CD14-positive monocyte (primary cell): ENCODE results near the gene C2CD5. TPM values are rescaled to one million over a fixed set of nuclear protein-coding genes. Genes with fewer than 3 reads are reported as not detected.
"Not testable (repeated sequence)": the region's sequence is repeated elsewhere in the genome, so short reads cannot be mapped to it uniquely, and the experiment has no call there.

Experiments used
- DNase-seq, 3 donors: peaks; one replicate each; pipeline ENCODE4 v3.0.0-alpha.2; 2011 to 2022
- H2AFZ ChIP-seq: 2 replicates; pipeline ENCODE4 v1.6.0; 2012; ENCODE audit warnings: mild to moderate bottlenecking, low read depth, low read length, inconsistent platforms; ENCODE audit not compliant: insufficient read depth, poor library complexity, severe bottlenecking
- H3K27ac ChIP-seq, 2 donors: 1 replicate in 1 of 2; 2 replicates in 1 of 2; pipeline ENCODE4 v1.5.1; 2012 to 2013; ENCODE audit warnings: low read length in 2 of 2, control low read depth in 1 of 2, inconsistent platforms in 1 of 2, low read depth in 1 of 2, mild to moderate bottlenecking in 1 of 2
- H3K27me3 ChIP-seq, 2 donors: one replicate each; pipeline versions ENCODE4 v1.6.0 to v1.6.1; 2011 to 2013; ENCODE audit warnings: low read length in 2 of 2; ENCODE audit not compliant: control insufficient read depth in 2 of 2, insufficient read depth in 2 of 2
- H3K36me3 ChIP-seq, 2 donors: replicated peaks in 1 of 2; 1 replicate in 1 of 2; 2 replicates in 1 of 2; pipeline versions ENCODE4 v1.5.1 to v1.6.1; 2012 to 2013; ENCODE audit warnings: low read length in 2 of 2, control low read depth in 1 of 2, inconsistent platforms in 1 of 2, mild to moderate bottlenecking in 1 of 2; ENCODE audit not compliant: insufficient read depth in 2 of 2, control insufficient read depth in 1 of 2
- H3K4me1 ChIP-seq, 2 donors: 1 replicate in 1 of 2; 2 replicates in 1 of 2; pipeline versions ENCODE4 v1.5.1 to v1.6.1; 2012 to 2013; ENCODE audit warnings: low read length in 2 of 2, control low read depth in 1 of 2, inconsistent platforms in 1 of 2, mild to moderate bottlenecking in 1 of 2, moderate library complexity in 1 of 2; ENCODE audit not compliant: insufficient read depth in 2 of 2, control insufficient read depth in 1 of 2
- H3K4me2 ChIP-seq: replicated peaks from 2 replicates; pipeline ENCODE3; 2012; ENCODE audit warnings: low read length, moderate library complexity, mild to moderate bottlenecking; ENCODE audit not compliant: poor library complexity, severe bottlenecking; ENCODE audit errors: extremely low read depth
- H3K4me3 ChIP-seq, 3 experiments: fragments of 200-600 bp in 1 of 3; sonication (generic) in 1 of 3; replicated peaks in 1 of 3; 1 replicate in 2 of 3; 2 replicates in 1 of 3; pipeline ENCODE4 v1.5.1; 2011 to 2013; ENCODE audit warnings: low read length in 3 of 3, mild to moderate bottlenecking in 3 of 3, control low read depth in 2 of 3, low read depth in 2 of 3, inconsistent platforms in 1 of 3, moderate library complexity in 1 of 3
- H3K79me2 ChIP-seq: 2 replicates; pipeline ENCODE4 v1.6.0; 2012; ENCODE audit warnings: mild to moderate bottlenecking, control low read depth, inconsistent platforms, low read length, moderate library complexity; ENCODE audit not compliant: insufficient read depth
- H3K9ac ChIP-seq: 2 replicates; pipeline ENCODE4 v1.6.0; 2017; ENCODE audit warnings: low read length, mild to moderate bottlenecking; ENCODE audit not compliant: insufficient read depth, poor library complexity, severe bottlenecking
- H3K9me3 ChIP-seq, 2 donors: replicated peaks in 1 of 2; 1 replicate in 1 of 2; 2 replicates in 1 of 2; pipeline versions ENCODE4 v1.5.1 to v1.6.1; 2012 to 2013; ENCODE audit warnings: low read length in 2 of 2, control low read depth in 1 of 2; ENCODE audit not compliant: control insufficient read depth in 1 of 2, insufficient read depth in 1 of 2
- H4K20me1 ChIP-seq: 2 replicates; pipeline ENCODE4 v1.6.0; 2012; ENCODE audit warnings: mild to moderate bottlenecking, low read length, control low read depth, moderate library complexity; ENCODE audit not compliant: insufficient read depth
- H3K27ac Mint-ChIP-seq, 7 donors: one replicate each; pipeline ENCODE4 v1.8.0; 2020; ENCODE audit warnings: mild to moderate bottlenecking in 7 of 7, mixed read lengths in 7 of 7, moderate library complexity in 6 of 7, inconsistent platforms in 2 of 7
- H3K27me3 Mint-ChIP-seq, 3 donors: one replicate each; pipeline ENCODE4 v1.8.0; 2021 to 2022; ENCODE audit warnings: low read depth in 3 of 3, mild to moderate bottlenecking in 3 of 3, mixed read lengths in 3 of 3, moderate library complexity in 3 of 3, inconsistent platforms in 1 of 3
- H3K36me3 Mint-ChIP-seq, 2 donors: one replicate each; pipeline ENCODE4 v1.8.0; 2020; ENCODE audit warnings: mixed read lengths in 2 of 2, inconsistent platforms in 1 of 2, mild to moderate bottlenecking in 1 of 2
- H3K4me1 Mint-ChIP-seq: one replicate; pipeline ENCODE4 v1.8.0; 2020; ENCODE audit warnings: mild to moderate bottlenecking, mixed read lengths
- H3K4me3 Mint-ChIP-seq, 2 donors: one replicate each; pipeline ENCODE4 v1.8.0; 2020; ENCODE audit warnings: mild to moderate bottlenecking in 2 of 2, mixed read lengths in 2 of 2, moderate library complexity in 1 of 2
- H3K9me3 Mint-ChIP-seq, 7 donors: one replicate each; pipeline ENCODE4 v1.8.0; 2020 to 2022; ENCODE audit warnings: mixed read lengths in 7 of 7, mild to moderate bottlenecking in 6 of 7, moderate library complexity in 6 of 7, inconsistent platforms in 2 of 7
- CTCF ChIP-seq: fragments of 200-600 bp; IDR thresholded peaks from one replicate; pipeline ENCODE4 v1.8.0; 2022; ENCODE audit warnings: antibody characterized with exemption, mild to moderate bottlenecking
- WGBS: methylation state at CpG from one replicate; pipeline ENCODE4 v1.1.5; 2013; ENCODE audit warnings: missing lambda C conversion rate; ENCODE audit not compliant: insufficient coverage; 5-methylcytosine and 5-hydroxymethylcytosine counted together
- intact Hi-C, 2 donors: fragments of 100-400 bp; cut with micrococcal nuclease; formaldehyde crosslinking; loops; one replicate each; pipeline versions ENCODE4 v1.15.0 to v1.15.1; 2023
- polyA plus RNA-seq, 3 donors: library from polyadenylated mRNA; depleted of rRNA in 1 of 3; unstranded in 2 of 3; stranded (reverse) in 1 of 3; fragments of 300-500 nt in 2 of 3; fragments of >200 nt in 1 of 3; fragmentation: Illumina TruSeq in 2 of 3; gene quantifications; 1 replicate in 2 of 3; 2 replicates in 1 of 3; pipeline ENCODE4 v1.2.3, GENCODE V29; 2012 to 2021

The C2CD5 gene
- polyA plus RNA-seq, 3 donors = 13.0 to 22.8 (median 13.6) TPM

- Histone ChIP-seq H4K20me1 (no peaks in the 10 kb centered on the region), H3K9me3 (no peaks in the 10 kb centered on the region), H3K79me2 (no peaks in the 10 kb centered on the region), H3K4me1 (no peaks in the 10 kb centered on the region), H3K36me3 (peaks cover 32 to 80% of the 10 kb centered on the region in 2 donors), H3K9ac (no peak overlapping the region), H2AFZ (no peak overlapping the region), H3K4me3 (no peak overlapping the region), H3K4me2 (no peak overlapping the region), H3K27ac (no peak overlapping the region), H3K27me3 (no peaks in the 10 kb centered on the region)
- WGBS = no CpG with 5 or more reads among the region's 3 CpGs
- Mint-ChIP-seq H3K27me3 (peaks cover 0 to 4% (median 2%) of the 10 kb centered on the region in 3 donors), H3K36me3 (peaks cover 52 to 61% of the 10 kb centered on the region in 2 donors), H3K9me3 (no peaks in the 10 kb centered on the region), H3K27ac (no peak overlapping the region), H3K4me1 (peaks cover 4% of the 10 kb centered on the region), H3K4me3 (no peak overlapping the region)
- no peak for TF ChIP-seq CTCF
- DNase-seq = no peak
- intact Hi-C loops = no loop called here
These were observed 90.8 kb downstream of the C2CD5 start for GRCh38 chr12:22453511-22453910.

- Mint-ChIP-seq H3K4me3 (no peak overlapping the region), H3K36me3 (peaks cover 25 to 33% of the 10 kb centered on the region in 2 donors), H3K4me1 (no peaks in the 10 kb centered on the region), H3K9me3 (no peaks in the 10 kb centered on the region), H3K27me3 (peaks cover 0 to under 1% (median 0%) of the 10 kb centered on the region in 3 donors), H3K27ac (no peak overlapping the region)
- no peak overlapping the region for H2AFZ ChIP-seq
- H3K4me2 ChIP-seq = no peak overlapping the region
- H3K79me2 ChIP-seq = no peaks in the 10 kb centered on the region
- H3K9me3 ChIP-seq = no peaks in the 10 kb centered on the region
- intact Hi-C loops = no loop called here
- no peaks in the 10 kb centered on the region for H3K4me1 ChIP-seq
- no peak overlapping the region for H3K27ac ChIP-seq
- H3K27me3 ChIP-seq = no peaks in the 10 kb centered on the region
- H3K4me3 ChIP-seq = no peak overlapping the region
- H3K9ac ChIP-seq = no peak overlapping the region
- H4K20me1 ChIP-seq = no peaks in the 10 kb centered on the region
- no peak for TF ChIP-seq CTCF
- H3K36me3 ChIP-seq = peaks cover 11 to 38% of the 10 kb centered on the region in 2 donors
- 64% methylated on average over 4 of the region's 4 CpGs for WGBS
- no peak for DNase-seq
These were observed 97.1 kb downstream of the C2CD5 start for GRCh38 chr12:22447223-22447622.

GRCh38 chr12:22444317-22444665, 100.1 kb downstream of the C2CD5 start:
- H3K36me3 ChIP-seq = peaks cover 0 to 18% of the 10 kb centered on the region in 2 donors
- H3K9me3 ChIP-seq, H3K27me3 ChIP-seq, H3K4me3 ChIP-seq, H2AFZ ChIP-seq, H3K4me1 ChIP-seq, H3K4me3 Mint-ChIP-seq, DNase-seq, H3K27ac Mint-ChIP-seq, H3K9ac ChIP-seq, H3K27me3 Mint-ChIP-seq, H3K27ac ChIP-seq, H4K20me1 ChIP-seq, H3K9me3 Mint-ChIP-seq, H3K4me1 Mint-ChIP-seq, H3K79me2 ChIP-seq, H3K4me2 ChIP-seq: not testable (repeated sequence)
- peaks cover 7 to 12% of the 10 kb centered on the region in 2 donors for H3K36me3 Mint-ChIP-seq
- intact Hi-C loops = loop anchor here (5.0 kb wide), 2 partner anchors 342 to 747 kb away; no protein-coding TSS in a partner anchor
- 97% methylated on average over 9 of the region's 11 CpGs for WGBS
